RPMI7951 (cell line): ENCODE measurements around the gene HSBP1. TPM values are rescaled to one million over a fixed set of nuclear protein-coding genes. Genes with fewer than 3 reads are reported as not detected.
A peak's percentile ranks its signal among the peaks of the same experiment; 100 is the strongest.

Experiments used
- DNase-seq: peaks from one replicate; pipeline ENCODE4 v3.0.0-alpha.2; 2012; ENCODE audit warnings: low read depth
- total RNA-seq: library from RNA; depleted of rRNA; stranded (reverse); fragments of >200 nt; shearing (Covaris generic); gene quantifications from 2 replicates; pipeline ENCODE4 v1.2.3, GENCODE V29; 2014

Gene HSBP1
- total RNA-seq, 1 experiment from 2014 or later, result 167 TPM

- no peak for DNase-seq
Measured at GRCh38 chr16:83803811-83804210, 4.0 kb upstream of the HSBP1 start.

- DNase-seq, result no peak
Measured at GRCh38 chr16:83804366-83804765, 3.4 kb upstream of the HSBP1 start.

GRCh38 chr16:83806036-83806435 is 1.7 kb upstream of the HSBP1 start:
- DNase-seq, result no peak

- DNase-seq, result peak; percentile 48
Measured at GRCh38 chr16:83806731-83807130, 1.0 kb upstream of the HSBP1 start.

- no peak for DNase-seq
Measured at GRCh38 chr16:83807327-83807709, 460 bp upstream of the HSBP1 start.

- no peak for DNase-seq
Measured at GRCh38 chr16:83808573-83809014, 816 bp downstream of the HSBP1 start.

GRCh38 chr16:83809092-83809491 is 1.3 kb downstream of the HSBP1 start:
- no peak for DNase-seq

GRCh38 chr16:83810901-83811300 is 3.1 kb downstream of the HSBP1 start:
- no peak for DNase-seq

GRCh38 chr16:83813823-83814658 is 6.3 kb downstream of the HSBP1 start:
- peak; percentile 90 for DNase-seq

GRCh38 chr16:83814659-83814985 is 6.8 kb downstream of the HSBP1 start:
- no peak for DNase-seq

GRCh38 chr16:83817022-83817421 is 9.2 kb downstream of the HSBP1 start:
- no peak for DNase-seq

GRCh38 chr16:83818276-83818675 is 10.5 kb downstream of the HSBP1 start:
- DNase-seq, result no peak

- no peak for DNase-seq
Measured at GRCh38 chr16:83819361-83819760, 11.6 kb downstream of the HSBP1 start.

- peak; percentile 72 for DNase-seq
Measured at GRCh38 chr16:83826146-83826913, 18.6 kb downstream of the HSBP1 start.

GRCh38 chr16:83830091-83830768 is 22.5 kb downstream of the HSBP1 start:
- no peak for DNase-seq

- no peak for DNase-seq
Measured at GRCh38 chr16:83830769-83831455, 23.1 kb downstream of the HSBP1 start.

GRCh38 chr16:83831456-83831987 is 23.7 kb downstream of the HSBP1 start:
- no peak for DNase-seq

GRCh38 chr16:83833921-83834320 is 26.1 kb downstream of the HSBP1 start:
- no peak for DNase-seq

GRCh38 chr16:83835586-83836566 is 28.1 kb downstream of the HSBP1 start:
- peak; percentile 71 for DNase-seq

- no peak for DNase-seq
Measured at GRCh38 chr16:83837566-83837965, 29.8 kb downstream of the HSBP1 start.
